ENCODE measurements around the gene CHD5. TPM values are rescaled to one million over a fixed set of nuclear protein-coding genes. Genes with fewer than 3 reads are reported as not detected.

CHD5 gene
- total RNA-seq, 1 donor from 2014 or later: 31.4 TPM

DNA sequence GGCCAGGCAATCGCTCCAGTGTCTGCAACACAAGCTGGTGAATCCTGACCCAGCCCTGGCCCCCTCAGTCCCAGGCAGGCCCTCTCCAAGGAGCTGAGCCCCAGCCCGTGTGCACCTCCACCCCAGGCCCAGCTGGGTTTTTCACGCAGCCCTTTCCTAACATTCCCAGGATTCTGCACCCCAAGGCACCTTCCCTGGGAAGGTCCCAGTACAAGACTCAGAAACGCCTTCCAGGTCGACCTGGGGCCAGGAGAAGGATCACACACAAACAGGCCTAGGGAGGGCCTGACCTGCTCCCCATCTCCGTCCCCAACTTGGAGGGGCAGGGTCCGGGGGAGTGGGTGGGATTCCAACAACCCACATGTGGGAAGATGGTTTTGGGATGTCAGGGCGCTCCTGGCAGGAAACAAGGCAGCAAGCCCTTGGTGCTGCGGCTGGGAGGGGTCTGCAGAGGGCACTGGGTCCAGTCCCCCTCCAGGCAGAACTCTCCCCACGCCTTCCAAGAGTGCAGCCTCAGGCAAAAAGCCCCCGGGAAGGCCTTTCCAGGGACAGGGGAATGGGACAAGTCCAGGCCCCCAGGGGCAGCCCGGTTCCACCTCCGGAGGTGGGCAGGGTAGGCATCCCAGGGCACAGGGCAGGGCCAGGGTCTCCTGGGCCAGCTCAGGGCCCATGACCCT lies 76.1 kb downstream of the CHD5 start:
- DNase-seq (ENCODE audit: low spot score in 2 of 2): no peak

GRCh38 chr1:6103111-6103853 lies 76.8 kb downstream of the CHD5 start:
- DNase-seq (ENCODE audit: low spot score in 2 of 2): no peak
- FAIRE-seq: no peak

More for the DNA sequence above, 76.1 kb downstream of the CHD5 start:
- FAIRE-seq: no peak

DNA sequence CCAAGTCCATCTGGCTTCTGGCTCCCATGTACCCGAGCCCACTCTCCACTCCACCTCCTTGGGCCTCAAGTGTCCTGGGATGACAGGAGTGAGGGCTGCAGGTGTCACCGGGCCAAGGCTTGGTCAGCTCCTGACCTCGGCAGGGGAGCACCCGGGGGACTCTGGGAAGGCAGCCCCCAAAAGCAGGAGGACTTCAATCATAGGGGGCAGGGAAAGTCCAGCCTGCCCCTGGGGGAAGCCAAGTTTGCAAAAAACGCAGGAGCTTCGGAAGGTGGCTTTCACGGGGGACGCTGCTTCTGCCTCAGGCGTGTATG lies 77.6 kb downstream of the CHD5 start:
- no peak for DNase-seq (ENCODE audit: low spot score in 2 of 2)
- FAIRE-seq: no peak

GRCh38 chr1:6101826-6102531 lies 78.1 kb downstream of the CHD5 start:
- FAIRE-seq: no peak
- DNase-seq (ENCODE audit: low spot score in 2 of 2): no peak

GRCh38 chr1:6100861-6101783 lies 79.0 kb downstream of the CHD5 start:
- DNase-seq (ENCODE audit: low spot score in 2 of 2): no peak

GRCh38 chr1:6099787-6100765 lies 80.0 kb downstream of the CHD5 start:
- DNase-seq (ENCODE audit: low spot score in 2 of 2) (no peak), FAIRE-seq (no peak)

More at GRCh38 chr1:6100861-6101783, 79.0 kb downstream of the CHD5 start:
- FAIRE-seq: no peak

DNA sequence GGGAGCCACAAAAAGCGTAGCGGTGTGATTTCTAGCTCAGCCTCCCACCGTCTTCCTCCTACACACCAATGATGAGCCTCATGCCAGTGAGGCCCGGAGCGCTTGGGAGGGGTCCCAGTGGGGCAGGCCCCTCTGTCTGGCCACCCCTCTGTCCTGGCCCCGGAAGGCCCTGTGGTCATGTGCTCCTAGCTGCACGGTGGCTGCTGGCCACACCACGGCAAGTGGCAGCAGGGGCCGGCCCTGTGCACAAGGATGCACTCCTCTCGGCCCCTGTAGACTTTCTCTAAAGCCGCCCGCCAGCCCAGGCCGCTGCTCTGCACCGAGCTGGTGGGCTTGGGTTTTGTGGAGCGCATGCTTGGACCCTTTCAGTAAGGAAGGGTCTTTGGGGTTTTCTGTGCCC lies 80.8 kb downstream of the CHD5 start:
- no peak for DNase-seq (ENCODE audit: low spot score in 2 of 2)
- no peak for FAIRE-seq

GRCh38 chr1:6098303-6099215 lies 81.6 kb downstream of the CHD5 start:
- FAIRE-seq (no peak), DNase-seq (ENCODE audit: low spot score in 2 of 2) (peak in 1 of 2 donors; percentile 64)

DNA sequence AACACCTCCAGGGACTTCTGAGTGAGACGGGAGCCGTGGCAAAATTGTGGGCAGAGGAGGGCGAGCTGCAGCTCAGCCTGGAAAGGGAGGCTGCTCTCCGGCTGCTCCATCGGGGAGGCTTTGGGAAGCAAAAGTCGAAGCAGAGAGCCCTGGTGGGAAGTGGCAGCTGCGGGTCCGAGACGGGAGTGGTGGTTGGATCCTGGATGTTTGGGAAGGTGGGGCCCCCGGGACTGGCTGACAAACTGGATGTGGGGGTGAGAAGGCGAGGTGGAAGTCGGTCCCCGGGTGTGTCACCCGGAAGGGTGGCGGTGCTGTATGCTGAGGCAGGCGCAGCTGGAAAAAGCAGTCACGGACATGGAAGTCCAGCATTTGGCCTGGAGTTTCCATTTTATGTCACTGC lies 82.3 kb downstream of the CHD5 start:
- DNase-seq (ENCODE audit: low spot score in 2 of 2) (no peak), FAIRE-seq (no peak)

- DNase-seq (ENCODE audit: low spot score in 2 of 2) (no peak), FAIRE-seq (no peak)
Observed at GRCh38 chr1:6097117-6097595, 83.0 kb downstream of the CHD5 start.

DNA sequence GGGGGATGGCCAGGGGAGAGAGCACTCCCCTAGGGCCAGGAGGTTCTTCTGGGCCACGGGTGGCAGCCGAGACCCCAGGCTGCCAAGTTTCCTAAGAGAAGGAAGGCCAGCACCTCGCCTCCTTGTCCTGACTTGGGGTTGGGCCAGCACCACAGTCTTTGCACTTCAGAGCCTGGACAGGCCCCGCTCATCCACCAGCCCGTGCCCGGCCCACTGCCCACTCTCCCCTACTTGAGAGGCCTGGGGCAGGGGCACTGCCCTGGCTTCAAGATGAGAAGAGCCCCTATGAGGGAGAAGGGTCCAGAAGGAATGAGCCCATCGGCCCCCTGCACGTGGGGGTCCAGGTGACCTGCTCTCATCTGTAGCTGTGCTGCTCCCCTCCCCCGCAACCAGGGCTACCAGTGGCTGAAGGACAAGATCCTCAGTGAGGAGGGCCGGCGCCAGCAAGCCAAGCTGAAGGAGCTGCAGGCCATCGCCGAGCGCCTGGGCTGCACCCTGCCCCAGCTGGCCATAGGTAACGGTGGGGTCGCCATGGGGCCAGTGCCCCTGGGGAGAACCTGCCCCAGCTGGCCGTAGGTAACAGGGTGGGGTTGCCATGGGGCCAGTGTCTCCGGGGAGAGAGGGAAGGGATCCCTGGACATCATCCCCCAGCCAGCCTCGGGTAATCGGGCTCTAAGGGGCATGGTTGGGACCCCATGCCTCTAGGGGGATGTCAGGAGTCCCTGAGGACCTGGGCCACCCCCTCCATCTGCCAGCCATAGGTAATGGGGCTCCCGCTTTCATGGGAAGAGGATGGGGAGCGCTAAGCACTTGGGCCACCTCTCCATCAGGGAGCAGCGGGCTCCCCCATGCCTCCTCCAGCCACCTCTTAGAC lies 83.6 kb downstream of the CHD5 start:
- DNase-seq (ENCODE audit: low spot score in 2 of 2) (no peak), FAIRE-seq (no peak)

GRCh38 chr1:6095511-6096242 lies 84.4 kb downstream of the CHD5 start:
- DNase-seq (ENCODE audit: low spot score in 2 of 2): no peak

GRCh38 chr1:6094801-6095505 lies 85.2 kb downstream of the CHD5 start:
- no peak for FAIRE-seq
- DNase-seq (ENCODE audit: low spot score in 2 of 2): no peak

More at GRCh38 chr1:6095511-6096242, 84.4 kb downstream of the CHD5 start:
- FAIRE-seq: no peak

- DNase-seq (ENCODE audit: low spot score in 2 of 2): no peak
Observed at GRCh38 chr1:6094246-6094645, 85.9 kb downstream of the CHD5 start.

GRCh38 chr1:6093611-6094010 lies 86.5 kb downstream of the CHD5 start:
- FAIRE-seq (no peak), DNase-seq (ENCODE audit: low spot score in 2 of 2) (no peak)

More at GRCh38 chr1:6094246-6094645, 85.9 kb downstream of the CHD5 start:
- FAIRE-seq: no peak

DNA sequence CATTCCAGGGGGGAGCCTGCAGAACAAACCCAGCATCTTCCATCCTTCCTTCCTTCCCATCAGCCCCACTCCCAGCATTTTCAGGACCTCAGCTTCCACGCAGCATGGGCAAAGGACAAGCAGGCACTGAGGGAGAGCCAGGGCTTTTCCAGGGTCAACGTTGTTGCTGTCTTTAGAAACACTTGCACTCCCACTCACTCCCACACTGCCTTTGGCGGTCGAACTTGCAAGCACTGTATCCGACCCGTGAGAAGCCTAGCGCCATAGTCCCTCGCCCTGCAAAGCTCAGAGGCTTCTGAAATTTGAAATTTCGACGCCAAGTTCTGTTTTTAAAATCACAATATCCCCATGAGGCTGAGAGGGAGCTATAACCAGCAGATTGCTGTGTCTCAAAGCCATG lies 87.0 kb downstream of the CHD5 start:
- DNase-seq (ENCODE audit: low spot score in 2 of 2) (no peak), FAIRE-seq (no peak)
